ENCODE measurements around the gene USH2A.

GRCh38 chr1:215617979-215618378, 805.3 kb downstream of the USH2A start:
- no peak for TF ChIP-seq CTCF (IDR thresholded peaks at IDR 0.05)
- no peak for TF ChIP-seq EZH2phosphoT487 (IDR thresholded peaks at IDR 0.05)
